B cell (primary cell): ENCODE data around the gene BAHCC1. TPM values are rescaled to one million over a fixed set of nuclear protein-coding genes. Genes with fewer than 3 reads are reported as not detected.

Source experiments
- ATAC-seq: fragments of 200-7000 bp; cut with Tn5 transposase; one replicate; pipeline ENCODE4 v1.10.0; 2021; ENCODE audit warnings: low read depth, mild to moderate bottlenecking, moderate number of reproducible peaks, moderate library complexity
- CTCF ChIA-PET: fragments of 350-600 bp; sonication (Branson Sonifier 250); formaldehyde crosslinking; loops from one replicate; lab custom pipeline; 2021; ENCODE audit warnings: antibody characterized with exemption, inconsistent platforms; lab: Charles Lee
- POLR2A ChIA-PET: fragments of 350-600 bp; sonication (Branson Sonifier 250); formaldehyde crosslinking; loops from one replicate; lab custom pipeline; 2021; ENCODE audit warnings: antibody characterized with exemption; lab: Charles Lee
- DNase-seq: peaks from one replicate; pipeline ENCODE4 v3.0.0; 2013
- H2AFZ ChIP-seq: 2 replicates; pipeline ENCODE4 v1.6.1; 2012; ENCODE audit warnings: mild to moderate bottlenecking, low read depth, low read length; ENCODE audit not compliant: insufficient read depth, poor library complexity, severe bottlenecking
- H3K27ac ChIP-seq, 2 donors: 1 replicate in 1 of 2; 2 replicates in 1 of 2; pipeline ENCODE4 v1.5.1; 2012 to 2013; ENCODE audit warnings: low read length in 2 of 2, mild to moderate bottlenecking in 2 of 2, moderate library complexity in 1 of 2
- H3K27me3 ChIP-seq, 4 experiments: fragments of 200-600 bp in 1 of 4; sonication (generic) in 1 of 4; replicated peaks in 1 of 4; 1 replicate in 2 of 4; 2 replicates in 2 of 4; pipeline versions ENCODE4 v1.6.1 to v1.7.0; 2013 to 2016; ENCODE audit warnings: low read length in 3 of 4, mild to moderate bottlenecking in 2 of 4, mixed read lengths in 1 of 4, moderate library complexity in 1 of 4; ENCODE audit not compliant: insufficient read depth in 4 of 4, control insufficient read depth in 3 of 4; ENCODE audit errors: control extremely low read depth in 1 of 4
- H3K36me3 ChIP-seq, 2 experiments: replicated peaks in 1 of 2; 1 replicate in 1 of 2; 2 replicates in 1 of 2; pipeline versions ENCODE4 v1.6.1 to v1.7.1; 2013; ENCODE audit warnings: low read length in 1 of 2; ENCODE audit not compliant: insufficient read depth in 2 of 2, control insufficient read depth in 1 of 2; ENCODE audit errors: control extremely low read depth in 1 of 2, extremely low read depth in 1 of 2
- H3K4me1 ChIP-seq, 2 donors: fragments of 200-600 bp in 1 of 2; sonication (generic) in 1 of 2; 1 replicate in 1 of 2; 2 replicates in 1 of 2; pipeline versions ENCODE4 v1.5.1 to v1.6.1; 2013 to 2017; ENCODE audit warnings: low read length in 2 of 2; ENCODE audit not compliant: control insufficient read depth in 2 of 2, insufficient read depth in 2 of 2
- H3K4me2 ChIP-seq: replicated peaks from 2 replicates; pipeline ENCODE3; 2012; ENCODE audit warnings: mild to moderate bottlenecking, low read depth, low read length; ENCODE audit not compliant: poor library complexity, severe bottlenecking
- H3K4me3 ChIP-seq, 5 experiments: fragments of 200-600 bp in 1 of 5; sonication (generic) in 1 of 5; 1 replicate in 3 of 5; 2 replicates in 2 of 5; pipeline versions ENCODE4 v1.5.1 to v1.7.0; 2011 to 2016; ENCODE audit warnings: low read length in 4 of 5, mild to moderate bottlenecking in 4 of 5, low read depth in 2 of 5, control low read depth in 1 of 5, moderate library complexity in 1 of 5; ENCODE audit not compliant: insufficient read depth in 1 of 5; ENCODE audit errors: control extremely low read depth in 1 of 5, extremely low read depth in 1 of 5
- H3K79me2 ChIP-seq: fragments of 200-600 bp; sonication (generic); one replicate; pipeline ENCODE4 v1.6.0; 2016; ENCODE audit warnings: low read length; ENCODE audit not compliant: control insufficient read depth, insufficient read depth
- H3K9ac ChIP-seq: fragments of 200-600 bp; sonication (generic); 2 replicates; pipeline ENCODE4 v1.6.1; 2017; ENCODE audit warnings: mild to moderate bottlenecking, low read length, moderate library complexity
- H3K9me3 ChIP-seq, 3 donors: one replicate each; pipeline versions ENCODE4 v1.6.1 to v1.7.1; 2013; ENCODE audit warnings: low read length in 2 of 3; ENCODE audit not compliant: control insufficient read depth in 2 of 3, insufficient read depth in 1 of 3; ENCODE audit errors: control extremely low read depth in 1 of 3
- H4K20me1 ChIP-seq: 2 replicates; pipeline ENCODE4 v1.6.0; 2012; ENCODE audit warnings: mild to moderate bottlenecking, low read length; ENCODE audit not compliant: insufficient read depth, control insufficient read depth, poor library complexity, severe bottlenecking
- H3K27ac Mint-ChIP-seq: one replicate; pipeline ENCODE4 v1.8.0; 2021; ENCODE audit warnings: mixed read lengths
- H3K27me3 Mint-ChIP-seq: one replicate; pipeline ENCODE4 v1.8.0; 2021; ENCODE audit warnings: mixed read lengths
- H3K4me1 Mint-ChIP-seq: one replicate; pipeline ENCODE4 v1.8.0; 2021; ENCODE audit warnings: mixed read lengths
- H3K4me3 Mint-ChIP-seq: one replicate; pipeline ENCODE4 v1.8.0; 2021; ENCODE audit warnings: mixed read lengths
- H3K9me3 Mint-ChIP-seq: one replicate; pipeline ENCODE4 v1.8.0; 2022; ENCODE audit warnings: mixed read lengths; ENCODE audit not compliant: insufficient read depth
- CTCF ChIP-seq: fragments of 200-600 bp; IDR thresholded peaks from one replicate; pipeline ENCODE4 v1.8.0; 2022; ENCODE audit warnings: antibody characterized with exemption, mild to moderate bottlenecking
- EZH2 ChIP-seq: IDR thresholded peaks from 2 replicates; pipeline ENCODE4 v1.6.1; 2012; ENCODE audit warnings: borderline replicate concordance, low read depth, mild to moderate bottlenecking, moderate library complexity, low read length; ENCODE audit not compliant: insufficient read depth, poor library complexity, severe bottlenecking
- WGBS: methylation state at CpG from one replicate; pipeline ENCODE4 v1.1.5; 2013; ENCODE audit warnings: missing lambda C conversion rate; ENCODE audit not compliant: insufficient coverage; 5-methylcytosine and 5-hydroxymethylcytosine counted together
- intact Hi-C: fragments of 100-400 bp; cut with micrococcal nuclease; formaldehyde crosslinking; loops from one replicate; pipeline ENCODE4 v1.10.0; 2022
- polyA plus RNA-seq: library from polyadenylated mRNA; depleted of rRNA; stranded (reverse); fragments of >200 nt; gene quantifications from 2 replicates; pipeline ENCODE4 v1.2.3, GENCODE V29; 2012
- total RNA-seq, 2 donors: library from RNA; stranded (reverse); fragments of 120-200 nt in 1 of 2; gene quantifications; 1 replicate in 1 of 2; 2 replicates in 1 of 2; pipeline versions ENCODE4 v1.2.3 to v1.2.4, GENCODE V29; 2013 to 2022

Gene BAHCC1
- total and polyA plus RNA-seq, 2 donors (not counting 1 experiment from before 2014, with no cell fraction given), result 0.12 to 0.48 TPM

DNA sequence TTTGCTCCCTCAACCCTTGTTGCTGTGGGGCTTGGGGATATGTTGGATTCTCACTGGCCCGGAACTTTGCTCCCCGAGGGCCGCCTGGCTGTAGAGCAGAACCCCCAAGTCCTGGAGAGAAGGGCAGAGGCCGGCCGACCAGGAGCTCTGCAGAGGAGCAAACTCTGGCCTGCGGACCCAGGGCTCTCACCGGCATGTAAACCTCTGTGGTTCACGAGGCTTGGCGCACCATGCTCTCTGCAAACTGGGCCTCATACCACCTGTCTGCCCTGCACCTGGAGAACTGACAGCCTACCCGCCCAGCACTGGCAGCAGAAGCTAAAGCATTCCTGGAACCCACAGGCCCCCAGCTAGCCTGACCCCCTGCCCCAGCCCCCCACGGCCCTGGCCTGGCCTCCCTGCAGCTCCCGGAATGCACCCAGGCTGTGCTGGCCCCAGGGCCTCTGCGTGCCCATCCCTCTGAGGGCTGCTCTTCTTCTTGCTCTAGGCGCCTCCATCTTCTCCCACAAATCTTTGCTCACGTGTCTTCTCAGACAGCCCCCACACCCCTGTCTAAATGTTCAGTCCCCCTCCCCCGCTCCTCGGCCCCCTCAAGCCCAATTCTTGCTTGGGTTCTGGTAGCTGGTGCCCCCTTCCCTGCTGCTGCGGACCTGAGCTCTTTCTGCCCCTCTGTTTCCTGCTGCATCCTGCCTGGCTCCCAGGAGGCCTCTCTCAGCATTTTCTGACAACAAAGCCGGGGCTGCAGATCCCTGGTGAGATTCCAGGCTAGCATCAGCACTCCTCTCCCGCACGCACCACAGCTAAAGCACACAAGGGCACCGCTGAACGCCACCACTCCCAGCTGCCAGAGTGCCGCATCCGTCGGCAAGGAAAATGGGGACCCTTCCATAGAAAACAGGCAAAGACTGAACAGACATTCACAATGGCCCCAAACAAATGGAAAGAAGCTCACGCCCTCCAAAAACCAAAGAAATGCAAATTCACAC, 94.0 kb downstream of the BAHCC1 start:
- no peak for ATAC-seq
- CTCF ChIA-PET, result interaction anchor here (1.0 to 2.4 kb wide), 3 partner anchors 112 to 347 kb away, joined by 3 to 6 read pairs (median 5); no protein-coding TSS in a partner anchor
- peak overlapping the region; percentile 70 for H3K4me3 Mint-ChIP-seq
- Histone ChIP-seq H3K27ac (no peak overlapping the region), H2AFZ (no peak overlapping the region), H3K27me3 (peaks cover 0 to 10% (median 2%) of the 10 kb centered on the region in 4 experiments), H3K4me3 (no peak overlapping the region), H3K4me1 (peaks cover 14 to 20% of the 10 kb centered on the region in 2 donors), H3K79me2 (no peaks in the 10 kb centered on the region), H4K20me1 (no peaks in the 10 kb centered on the region), H3K36me3 (no peaks in the 10 kb centered on the region), H3K9ac (no peak overlapping the region), H3K4me2 (peak overlapping the region; percentile 99), H3K9me3 (peaks cover 0 to 4% (median 0%) of the 10 kb centered on the region in 3 donors)
- H3K27ac Mint-ChIP-seq, result peak overlapping the region; percentile 28
- no peak for TF ChIP-seq EZH2
- TF ChIP-seq CTCF, result no peak
- DNase-seq, result no peak
- 65% methylated on average over 23 of the region's 27 CpGs for WGBS
- POLR2A ChIA-PET, result interaction anchor here (0.8 to 1.5 kb wide), 3 partner anchors 26 to 63 kb away, joined by 3 to 4 read pairs (median 3); no protein-coding TSS in a partner anchor
- H3K27me3 Mint-ChIP-seq, result peaks cover 18% of the 10 kb centered on the region
- intact Hi-C loops, result loop anchor here (10.0 kb wide), 1 partner anchor 115 kb away; no protein-coding TSS in a partner anchor
- no peaks in the 10 kb centered on the region for H3K9me3 Mint-ChIP-seq
- H3K4me1 Mint-ChIP-seq, result peaks cover 5% of the 10 kb centered on the region
